Prostate gland (tissue), 2 donors: ENCODE measurements around the gene SLC52A3.
"Not testable (repeated sequence)": the region's sequence is repeated elsewhere in the genome, so short reads cannot be mapped to it uniquely, and the experiment has no call there.

Source experiments
- CTCF ChIP-seq, 4 experiments: fragments of 200-600 bp in 2 of 4; fragments of 450-650 bp in 2 of 4; sonication (generic) in 2 of 4; IDR thresholded peaks; 1 replicate in 3 of 4; 2 replicates in 1 of 4; pipeline ENCODE4 v1.5.1; 2016 to 2019; ENCODE audit warnings: antibody characterized with exemption in 4 of 4, mild to moderate bottlenecking in 2 of 4, moderate library complexity in 2 of 4
- POLR2A ChIP-seq: fragments of 450-650 bp; IDR thresholded peaks from one replicate; pipeline ENCODE4 v1.6.1; 2016; ENCODE audit warnings: antibody characterized with exemption, mild to moderate bottlenecking

GRCh38 chr20:798746-799145 is 30.4 kb upstream of the SLC52A3 start:
- not testable (repeated sequence) for TF ChIP-seq CTCF (IDR thresholded peaks at IDR 0.05); POLR2A
